ENCODE measurements around the gene LLGL2. TPM values are rescaled to one million over a fixed set of nuclear protein-coding genes. Genes with fewer than 3 reads are reported as not detected.

Gene LLGL2
- total RNA-seq, 4 donors from 2014 or later: 0.78 to 7.1 (median 1.4) TPM

- DNase-seq: peak; percentile 91 to 94
- H3K4me3 ChIP-seq: peak within 1 kb of the TSS; percentile 81 to 95 (median 90)
- ATAC-seq: peak; percentile 79 to 82
- TF ChIP-seq CTCF (IDR thresholded peaks at IDR 0.05 in 4 of 5, conservative IDR thresholded peaks at IDR 0.05 in 1 of 5) (peak; percentile 97 to 100 (median 99)), POLR2A (IDR thresholded peaks at IDR 0.05) (no peak)
- intact Hi-C loops (cut with DNase I; ENCODE audit: low total_unique reads) (loop anchor here (1.0 to 10.0 kb wide), 8 partner anchors 10 to 251 kb away; partner anchors contain the start of genes GGA3, LLGL2, MRPS7 and TMEM94), in situ Hi-C loops (cut with MboI; ENCODE audit: low sequenced_read_pairs in 4 of 4) (loop anchor here in 1 of 4 donors (10.0 kb wide), 1 partner anchor 91 kb away; no protein-coding TSS in a partner anchor)
- peaks cover 0 to 6% of the 10 kb centered on the region in 2 donors for H3K36me3 ChIP-seq
- H3K27ac ChIP-seq: peak within 1 kb of the TSS; percentile 91 to 95 (median 93)
- peaks cover 38 to 48% of the 10 kb centered on the region in 2 donors for H3K4me1 ChIP-seq
- no peaks in the 10 kb centered on the region for H3K9me3 ChIP-seq
- H3K27me3 ChIP-seq: no peaks in the 10 kb centered on the region
Observed at GRCh38 chr17:75515496-75516254, 9.8 kb upstream of the LLGL2 start, which contains the start of gene CASKIN2. Gene CASKIN2, minus strand, starts transcription at chr17:75515537. Its CDS starts 1,733 bp downstream, at chr17:75513804.

- DNase-seq: peak; percentile 86 to 91
Observed at GRCh38 chr17:75516255-75516618, 9.3 kb upstream of the LLGL2 start, which contains the start of gene TSEN54. Gene TSEN54, plus strand, starts transcription at chr17:75516528. Its CDS starts 33 bp downstream, at chr17:75516561.

GRCh38 chr17:75516619-75517296 is 8.7 kb upstream of the LLGL2 start:
- H3K4me3 ChIP-seq: peak overlapping the region; percentile 79 to 87 (median 82)
- H3K9me3 ChIP-seq: no peaks in the 10 kb centered on the region
- H3K36me3 ChIP-seq: peaks cover 0 to 6% of the 10 kb centered on the region in 2 donors
- peak overlapping the region; percentile 54 to 91 (median 68) for H3K27ac ChIP-seq
- no peaks in the 10 kb centered on the region for H3K27me3 ChIP-seq
- in situ Hi-C loops (cut with MboI; ENCODE audit: low sequenced_read_pairs in 4 of 4) (loop anchor here in 1 of 4 donors (10.0 kb wide), 1 partner anchor 92 kb away; no protein-coding TSS in a partner anchor), intact Hi-C loops (cut with DNase I; ENCODE audit: low total_unique reads) (loop anchor here (1.0 to 10.0 kb wide), 4 partner anchors 9 to 252 kb away; partner anchors contain the start of genes GGA3, LLGL2 and MRPS7)
- DNase-seq (no peak), ATAC-seq (no peak)
- peaks cover 30 to 41% of the 10 kb centered on the region in 2 donors for H3K4me1 ChIP-seq
- no peak for TF ChIP-seq CTCF (IDR thresholded peaks at IDR 0.05 in 4 of 5, conservative IDR thresholded peaks at IDR 0.05 in 1 of 5)
- TF ChIP-seq POLR2A (IDR thresholded peaks at IDR 0.05): no peak

More at GRCh38 chr17:75516255-75516618, 9.3 kb upstream of the LLGL2 start, which contains the start of gene TSEN54:
- peak within 1 kb of the TSS; percentile 91 to 95 (median 93) for H3K27ac ChIP-seq
- intact Hi-C loops (cut with DNase I; ENCODE audit: low total_unique reads) (loop anchor here (1.0 to 10.0 kb wide), 4 partner anchors 9 to 251 kb away; partner anchors contain the start of genes GGA3, LLGL2 and MRPS7), in situ Hi-C loops (cut with MboI; ENCODE audit: low sequenced_read_pairs in 4 of 4) (loop anchor here in 1 of 4 donors (10.0 kb wide), 1 partner anchor 91 kb away; no protein-coding TSS in a partner anchor)
- peaks cover 0 to 6% of the 10 kb centered on the region in 2 donors for H3K36me3 ChIP-seq
- H3K4me1 ChIP-seq: peaks cover 33 to 46% of the 10 kb centered on the region in 2 donors
- peak within 1 kb of the TSS; percentile 81 to 95 (median 90) for H3K4me3 ChIP-seq
- peak; percentile 37 to 57 for TF ChIP-seq POLR2A (IDR thresholded peaks at IDR 0.05)
- no peak for TF ChIP-seq CTCF (IDR thresholded peaks at IDR 0.05 in 4 of 5, conservative IDR thresholded peaks at IDR 0.05 in 1 of 5)
- no peaks in the 10 kb centered on the region for H3K27me3 ChIP-seq
- peak; percentile 73 to 78 for ATAC-seq
- H3K9me3 ChIP-seq: no peaks in the 10 kb centered on the region

GRCh38 chr17:75517297-75517865 is 8.1 kb upstream of the LLGL2 start:
- DNase-seq (no peak), ATAC-seq (no peak)
- Histone ChIP-seq H3K9me3 (no peaks in the 10 kb centered on the region), H3K36me3 (peaks cover 0 to 6% of the 10 kb centered on the region in 2 donors), H3K27ac (peak overlapping the region in 2 of 4 donors; percentile 54 to 91), H3K27me3 (no peaks in the 10 kb centered on the region), H3K4me1 (peaks cover 23 to 35% of the 10 kb centered on the region in 2 donors), H3K4me3 (peak overlapping the region; percentile 79 to 87 (median 82))
- intact Hi-C loops (cut with DNase I; ENCODE audit: low total_unique reads): loop anchor here (10.0 kb wide), 2 partner anchors 223 to 253 kb away; partner anchors contain the start of genes GGA3 and MRPS7
- TF ChIP-seq CTCF (IDR thresholded peaks at IDR 0.05 in 4 of 5, conservative IDR thresholded peaks at IDR 0.05 in 1 of 5): peak in 1 of 5 experiments; percentile 15
- no peak for TF ChIP-seq POLR2A (IDR thresholded peaks at IDR 0.05)
- in situ Hi-C loops (cut with MboI; ENCODE audit: low sequenced_read_pairs in 4 of 4): loop anchor here in 1 of 4 donors (10.0 kb wide), 1 partner anchor 93 kb away; no protein-coding TSS in a partner anchor
